SK-N-SH (cell line): ENCODE measurements around the gene CTBP2. TPM values are rescaled to one million over a fixed set of nuclear protein-coding genes. Genes with fewer than 3 reads are reported as not detected.
A peak's percentile ranks its signal among the peaks of the same experiment; 100 is the strongest.

Experiments
- CTCF ChIA-PET: fragments of 300-600, 350-600 bp; formaldehyde crosslinking; extraction: SDS; loops from one replicate; lab custom pipeline; 2021; lab: Yijun Ruan, JAX
- POLR2A ChIA-PET: fragments of 350-600 bp; sonication (Branson Sonifier 250); formaldehyde crosslinking; extraction: SDS; loops from one replicate; lab custom pipeline; 2020; ENCODE audit warnings: antibody characterized with exemption, inconsistent platforms; lab: Yijun Ruan, JAX
- DNase-seq: peaks from one replicate; pipeline ENCODE4 v3.0.0; 2012
- H2AFZ ChIP-seq: fragments of 200-600 bp; sonication (generic); 2 replicates; pipeline ENCODE4 v1.8.1; 2016; ENCODE audit warnings: antibody characterized with exemption, mild to moderate bottlenecking, low read depth
- H3F3A ChIP-seq: fragments of 200-600 bp; sonication (generic); replicated peaks from 2 replicates; pipeline ENCODE3; 2016; ENCODE audit warnings: antibody characterized with exemption, mild to moderate bottlenecking; ENCODE audit not compliant: insufficient read depth
- H3K27ac ChIP-seq, 2 experiments: fragments of 200-500 bp in 1 of 2; fragments of 200-600 bp in 1 of 2; sonication (Bioruptor generic) in 1 of 2; sonication (generic), shearing (Covaris generic) in 1 of 2; 2 replicates each; pipeline versions ENCODE4 v1.5.1 to v1.6.1; 2014 to 2016; ENCODE audit warnings: low read depth in 2 of 2, inconsistent platforms in 1 of 2, low read length in 1 of 2, mild to moderate bottlenecking in 1 of 2, mixed read lengths in 1 of 2
- H3K27me3 ChIP-seq: fragments of 200-600 bp; sonication (generic), shearing (Covaris generic); 2 replicates; pipeline ENCODE4 v1.6.1; 2016; ENCODE audit warnings: mixed run types; ENCODE audit not compliant: insufficient read depth
- H3K36me3 ChIP-seq, 2 experiments: fragments of 200-500 bp in 1 of 2; fragments of 200-600 bp in 1 of 2; sonication (Bioruptor generic) in 1 of 2; sonication (generic) in 1 of 2; replicated peaks in 1 of 2; 2 replicates each; pipeline versions ENCODE3 to v1.5.1; 2014 to 2016; ENCODE audit warnings: low read length in 1 of 2, mild to moderate bottlenecking in 1 of 2; ENCODE audit not compliant: insufficient read depth in 2 of 2, control insufficient read depth in 1 of 2
- H3K4me1 ChIP-seq, 2 experiments: fragments of 200-500 bp in 1 of 2; fragments of 200-600 bp in 1 of 2; sonication (Bioruptor generic) in 1 of 2; sonication (generic), shearing (Covaris generic) in 1 of 2; 2 replicates each; pipeline versions ENCODE4 v1.5.1 to v1.6.1; 2014 to 2016; ENCODE audit warnings: low read depth in 1 of 2, low read length in 1 of 2, mixed run types in 1 of 2; ENCODE audit not compliant: insufficient read depth in 2 of 2, control insufficient read depth in 1 of 2
- H3K4me2 ChIP-seq: fragments of 200-600 bp; sonication (generic), shearing (Covaris generic); 2 replicates; pipeline ENCODE4 v1.6.1; 2017; ENCODE audit warnings: mixed run types
- H3K4me3 ChIP-seq, 2 experiments: fragments of 200-500 bp in 1 of 2; fragments of 200-600 bp in 1 of 2; sonication (Bioruptor generic) in 1 of 2; sonication (generic), shearing (Covaris generic) in 1 of 2; 2 replicates each; pipeline versions ENCODE4 v1.5.1 to v1.8.1; 2014 to 2016; ENCODE audit warnings: low read depth in 2 of 2, inconsistent platforms in 1 of 2, low read length in 1 of 2, mild to moderate bottlenecking in 1 of 2, mixed read lengths in 1 of 2, moderate library complexity in 1 of 2
- H3K79me2 ChIP-seq: fragments of 200-600 bp; sonication (generic); 2 replicates; pipeline ENCODE4 v1.8.1; 2017; ENCODE audit warnings: mild to moderate bottlenecking; ENCODE audit not compliant: insufficient read depth
- H3K9ac ChIP-seq: fragments of 200-600 bp; sonication (generic); 2 replicates; pipeline ENCODE4 v1.6.1; 2017; ENCODE audit warnings: mixed run types
- H3K9me2 ChIP-seq: fragments of 200-600 bp; sonication (generic); 2 replicates; pipeline ENCODE4 v1.6.1; 2017; ENCODE audit warnings: mixed run types
- H3K9me3 ChIP-seq: fragments of 200-600 bp; sonication (generic); 2 replicates; pipeline ENCODE4 v1.6.1; 2017; ENCODE audit warnings: mixed run types, mild to moderate bottlenecking, moderate library complexity
- H4K20me1 ChIP-seq: fragments of 200-600 bp; sonication (generic); 2 replicates; pipeline ENCODE4 v1.6.1; 2017; ENCODE audit warnings: mild to moderate bottlenecking, mixed run types; ENCODE audit not compliant: insufficient read depth
- CHD2 ChIP-seq: fragments of 150-350 bp; IDR thresholded peaks from 2 replicates; pipeline ENCODE4 v1.6.1; 2018; ENCODE audit warnings: low read length; ENCODE audit not compliant: partially characterized antibody
- EZH2phosphoT487 ChIP-seq: fragments of 200-600 bp; sonication (generic); IDR thresholded peaks from 2 replicates; pipeline ENCODE4 v1.6.1; 2017; ENCODE audit warnings: low read depth, mixed run types, mild to moderate bottlenecking, antibody characterized with exemption, moderate library complexity, borderline replicate concordance
- FOSL2 ChIP-seq: IDR thresholded peaks from 2 replicates; pipeline ENCODE4 v1.4.0; 2012; ENCODE audit warnings: low read depth, mild to moderate bottlenecking, moderate library complexity, borderline replicate concordance
- FOXJ3 ChIP-seq: sonication (generic); formaldehyde crosslinking; IDR thresholded peaks from 2 replicates; pipeline ENCODE4 v1.5.1; 2020; ENCODE audit warnings: mild to moderate bottlenecking, missing genetic modification reagents
- GATA2 ChIP-seq: sonication (generic); formaldehyde crosslinking; IDR thresholded peaks from 2 replicates; pipeline ENCODE4 v1.5.0; 2020; ENCODE audit warnings: mild to moderate bottlenecking, missing genetic modification reagents
- MEF2A ChIP-seq: IDR thresholded peaks from 2 replicates; pipeline ENCODE4 v1.4.0; 2012; ENCODE audit warnings: low read depth, borderline replicate concordance
- MXI1 ChIP-seq: IDR thresholded peaks from 2 replicates; pipeline ENCODE4 v1.6.1; 2012; ENCODE audit warnings: mild to moderate bottlenecking, low read depth, low read length, improper control_type of control experiment
- NFIC ChIP-seq: IDR thresholded peaks from 2 replicates; pipeline ENCODE4 v1.4.0; 2012; ENCODE audit warnings: borderline replicate concordance
- POLR2AphosphoS5 ChIP-seq: IDR thresholded peaks from 2 replicates; pipeline ENCODE4 v1.6.1; 2012; ENCODE audit warnings: low read depth, low read length
- RAD21 ChIP-seq: IDR thresholded peaks from 2 replicates; pipeline ENCODE4 v1.6.1; 2012; ENCODE audit warnings: mild to moderate bottlenecking, low read length
- RCOR1 ChIP-seq: fragments of 150-350 bp; IDR thresholded peaks from 2 replicates; pipeline ENCODE4 v1.6.1; 2017; ENCODE audit warnings: antibody characterized with exemption, low read length
- RXRA ChIP-seq: IDR thresholded peaks from 2 replicates; pipeline ENCODE4 v1.4.0; 2012; ENCODE audit warnings: low read depth, mild to moderate bottlenecking, borderline replicate concordance
- SMC3 ChIP-seq: IDR thresholded peaks from 2 replicates; pipeline ENCODE4 v1.6.1; 2012; ENCODE audit warnings: low read depth, low read length, improper control_type of control experiment
- TCF12 ChIP-seq: IDR thresholded peaks from 2 replicates; pipeline ENCODE4 v1.4.0; 2012
- WGBS: methylation state at CpG from one replicate; pipeline ENCODE4 v1.1.6; 2017; ENCODE audit warnings: low lambda C conversion rate; 5-methylcytosine and 5-hydroxymethylcytosine counted together
- polyA plus RNA-seq, 3 experiments: library from polyadenylated mRNA; depleted of rRNA; stranded (reverse); fragments of >200 nt; gene quantifications; 2 replicates each; pipeline ENCODE4 v1.2.3, GENCODE V29; 2012
- TF ChIP-seq, protein P1 (sequence below): fragments of 200-600 bp; sonication (generic); IDR thresholded peaks from 2 replicates; pipeline ENCODE4 v1.6.1; 2017; ENCODE audit warnings: antibody characterized with exemption, mild to moderate bottlenecking, moderate library complexity
- TF ChIP-seq, protein P2 (sequence below): IDR thresholded peaks from 2 replicates; pipeline ENCODE4 v1.4.0; 2012; ENCODE audit warnings: low read depth
- TF ChIP-seq, protein P3 (sequence below): fragments of 150-350 bp; IDR thresholded peaks from 2 replicates; pipeline ENCODE4 v1.6.1; 2016; ENCODE audit warnings: mild to moderate bottlenecking, low read depth, low read length

The CTBP2 gene
- polyA plus RNA-seq, 1 of the 3 experiments (the other 2 are of a cell fraction): 69.7 TPM

DNA sequence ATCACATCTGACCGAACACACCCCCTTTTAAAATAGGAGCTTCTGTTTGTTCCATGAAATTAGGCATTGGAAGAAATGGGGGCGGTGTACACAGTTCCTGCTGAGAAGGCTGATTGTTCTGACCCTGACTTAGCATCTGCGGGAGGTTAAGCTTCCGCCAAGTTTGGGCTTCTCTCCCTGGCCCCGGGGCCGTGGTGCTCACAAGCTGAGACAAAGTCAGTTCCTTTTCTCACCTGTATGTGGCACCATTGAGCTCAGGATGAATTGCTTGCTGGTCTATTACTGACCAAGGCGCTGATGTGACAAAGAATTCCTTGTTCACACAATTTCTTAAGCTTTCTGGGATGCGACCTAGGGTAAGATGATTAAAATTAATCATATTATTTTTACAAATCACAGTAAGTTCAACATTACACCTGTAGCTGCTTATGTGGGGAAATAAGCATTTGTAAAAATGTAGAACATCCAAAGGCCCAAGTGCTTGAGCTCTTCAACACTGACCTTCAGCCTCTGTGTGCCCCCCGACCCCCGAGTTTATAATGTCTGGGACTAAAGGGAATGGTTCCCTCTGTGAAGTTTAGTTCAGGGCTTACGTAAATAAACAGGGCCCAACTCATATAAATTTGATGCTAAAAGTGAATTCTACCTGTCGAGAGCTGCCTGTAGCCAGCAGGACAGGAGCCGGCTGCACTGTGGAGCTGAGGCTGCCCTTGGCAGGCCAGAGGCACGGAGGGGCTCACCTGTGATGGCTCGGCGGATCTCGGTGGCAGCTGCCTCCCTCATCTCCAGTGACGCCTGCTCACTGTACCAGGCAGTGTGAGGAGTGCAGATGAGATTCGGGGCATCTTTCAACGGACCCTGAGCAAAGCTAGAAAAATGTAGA, 167.7 kb downstream of the CTBP2 start:
- Histone ChIP-seq H3K27ac (peak overlapping the region; percentile 2 to 14; a peak in 2 of 4 replicates), H3K9ac (no peak overlapping the region), H3K36me3 (peaks cover 55 to 84% of the 10 kb centered on the region in 2 experiments)

More for the DNA sequence above, 167.7 kb downstream of the CTBP2 start:
- Histone ChIP-seq H4K20me1 (peaks cover 8% of the 10 kb centered on the region; the same call in 1 of the 2 replicates), H2AFZ (no peak overlapping the region), H3K4me1 (no peaks in the 10 kb centered on the region; a peak in 1 of 4 replicates), H3K79me2 (peaks cover 12% of the 10 kb centered on the region; the same call in 1 of the 2 replicates), H3K4me3 (no peak overlapping the region), H3K4me2 (no peak overlapping the region), H3K9me3 (no peaks in the 10 kb centered on the region), H3K27me3 (no peaks in the 10 kb centered on the region), H3K9me2 (no peaks in the 10 kb centered on the region), H3F3A (peaks cover 30% of the 10 kb centered on the region)
- TF ChIP-seq TCF12 (no peak), NFIC (no peak), CHD2 (no peak), MEF2A (no peak), RAD21 (peak; percentile 72), RCOR1 (no peak), EZH2phosphoT487 (no peak), FOXJ3 (CRISPR knock-in tag) (no peak), SMC3 (peak; percentile 52), POLR2AphosphoS5 (no peak), GATA2 (no peak), MXI1 (no peak), RXRA (no peak), FOSL2 (no peak)
- TF ChIP-seq, protein P1, sequence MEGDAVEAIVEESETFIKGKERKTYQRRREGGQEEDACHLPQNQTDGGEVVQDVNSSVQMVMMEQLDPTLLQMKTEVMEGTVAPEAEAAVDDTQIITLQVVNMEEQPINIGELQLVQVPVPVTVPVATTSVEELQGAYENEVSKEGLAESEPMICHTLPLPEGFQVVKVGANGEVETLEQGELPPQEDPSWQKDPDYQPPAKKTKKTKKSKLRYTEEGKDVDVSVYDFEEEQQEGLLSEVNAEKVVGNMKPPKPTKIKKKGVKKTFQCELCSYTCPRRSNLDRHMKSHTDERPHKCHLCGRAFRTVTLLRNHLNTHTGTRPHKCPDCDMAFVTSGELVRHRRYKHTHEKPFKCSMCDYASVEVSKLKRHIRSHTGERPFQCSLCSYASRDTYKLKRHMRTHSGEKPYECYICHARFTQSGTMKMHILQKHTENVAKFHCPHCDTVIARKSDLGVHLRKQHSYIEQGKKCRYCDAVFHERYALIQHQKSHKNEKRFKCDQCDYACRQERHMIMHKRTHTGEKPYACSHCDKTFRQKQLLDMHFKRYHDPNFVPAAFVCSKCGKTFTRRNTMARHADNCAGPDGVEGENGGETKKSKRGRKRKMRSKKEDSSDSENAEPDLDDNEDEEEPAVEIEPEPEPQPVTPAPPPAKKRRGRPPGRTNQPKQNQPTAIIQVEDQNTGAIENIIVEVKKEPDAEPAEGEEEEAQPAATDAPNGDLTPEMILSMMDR: peak; percentile 75
- TF ChIP-seq, protein P2, sequence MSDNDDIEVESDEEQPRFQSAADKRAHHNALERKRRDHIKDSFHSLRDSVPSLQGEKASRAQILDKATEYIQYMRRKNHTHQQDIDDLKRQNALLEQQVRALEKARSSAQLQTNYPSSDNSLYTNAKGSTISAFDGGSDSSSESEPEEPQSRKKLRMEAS: no peak
- TF ChIP-seq, protein P3, sequence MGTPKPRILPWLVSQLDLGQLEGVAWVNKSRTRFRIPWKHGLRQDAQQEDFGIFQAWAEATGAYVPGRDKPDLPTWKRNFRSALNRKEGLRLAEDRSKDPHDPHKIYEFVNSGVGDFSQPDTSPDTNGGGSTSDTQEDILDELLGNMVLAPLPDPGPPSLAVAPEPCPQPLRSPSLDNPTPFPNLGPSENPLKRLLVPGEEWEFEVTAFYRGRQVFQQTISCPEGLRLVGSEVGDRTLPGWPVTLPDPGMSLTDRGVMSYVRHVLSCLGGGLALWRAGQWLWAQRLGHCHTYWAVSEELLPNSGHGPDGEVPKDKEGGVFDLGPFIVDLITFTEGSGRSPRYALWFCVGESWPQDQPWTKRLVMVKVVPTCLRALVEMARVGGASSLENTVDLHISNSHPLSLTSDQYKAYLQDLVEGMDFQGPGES: no peak
- POLR2A ChIA-PET: interaction anchor here (0.6 to 1.4 kb wide), 5 partner anchors 15 to 76 kb away, joined by 3 to 4 read pairs (median 3); no protein-coding TSS in a partner anchor
- DNase-seq: peak; percentile 59
- CTCF ChIA-PET: interaction anchor here (0.6 to 7.4 kb wide), 44 partner anchors 9 to 708 kb away, joined by 3 to 88 read pairs (median 4); no protein-coding TSS in a partner anchor
- WGBS: 73% methylated on average over 17 of the region's 20 CpGs
